ENCODE data around the gene ZNF280B.

The ZNF280B gene, protein sequence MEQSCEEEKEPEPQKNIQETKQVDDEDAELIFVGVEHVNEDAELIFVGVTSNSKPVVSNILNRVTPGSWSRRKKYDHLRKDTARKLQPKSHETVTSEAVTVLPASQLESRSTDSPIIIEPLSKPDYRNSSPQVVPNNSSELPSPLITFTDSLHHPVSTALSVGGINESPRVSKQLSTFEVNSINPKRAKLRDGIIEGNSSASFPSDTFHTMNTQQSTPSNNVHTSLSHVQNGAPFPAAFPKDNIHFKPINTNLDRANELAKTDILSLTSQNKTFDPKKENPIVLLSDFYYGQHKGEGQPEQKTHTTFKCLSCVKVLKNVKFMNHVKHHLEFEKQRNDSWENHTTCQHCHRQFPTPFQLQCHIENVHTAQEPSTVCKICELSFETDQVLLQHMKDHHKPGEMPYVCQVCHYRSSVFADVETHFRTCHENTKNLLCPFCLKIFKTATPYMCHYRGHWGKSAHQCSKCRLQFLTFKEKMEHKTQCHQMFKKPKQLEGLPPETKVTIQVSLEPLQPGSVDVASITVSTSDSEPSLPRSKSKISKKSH

DNA sequence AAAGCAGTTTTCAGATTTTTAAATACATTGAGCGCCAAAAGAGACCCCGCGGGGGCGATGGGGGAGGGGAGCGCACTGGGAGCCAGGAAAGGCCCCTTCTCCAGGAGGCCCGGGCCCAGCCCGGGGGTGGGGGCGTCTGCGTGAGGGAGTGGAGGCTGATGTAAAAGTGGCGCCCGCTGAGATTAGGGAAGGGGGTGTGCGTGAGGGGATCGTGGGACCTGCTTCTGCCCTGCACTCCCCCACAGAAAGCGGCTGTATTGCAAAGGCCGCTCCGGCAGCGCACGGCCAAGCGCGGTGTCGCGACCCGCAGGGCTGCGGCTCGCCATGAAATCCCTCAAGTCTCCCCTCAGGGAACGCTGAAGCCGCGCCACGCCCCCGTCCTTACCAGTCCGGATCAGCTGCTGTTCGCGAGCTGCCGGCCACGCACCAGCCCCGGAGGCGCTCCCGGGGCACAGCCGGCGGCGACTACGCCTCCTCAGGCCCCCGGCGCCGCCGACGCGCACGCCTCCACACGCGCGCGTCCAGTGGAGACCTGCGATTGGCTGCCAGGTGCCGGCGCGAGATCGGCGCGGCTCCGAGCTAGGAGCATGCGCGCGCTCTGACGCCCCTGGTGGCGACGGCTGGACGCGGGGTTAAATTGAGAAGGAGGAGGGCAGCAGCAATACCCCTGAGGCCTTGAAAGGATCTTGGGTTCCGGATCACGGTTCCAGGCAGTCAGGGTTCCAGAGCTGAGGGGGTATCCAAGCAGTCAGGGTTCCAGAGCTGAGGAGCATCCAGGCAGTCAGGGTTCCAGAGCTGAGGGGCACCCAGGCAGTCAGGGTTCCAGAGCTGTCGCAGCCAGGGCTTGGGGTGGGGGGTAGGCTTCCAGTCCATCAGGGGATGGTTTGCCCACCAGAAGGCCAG, at the start of gene ZNF280B:
ZNF280B (minus strand) TSS at position 469 of the 903 bp plus-strand sequence. CDS start 19,344 bp downstream, outside the sequence.
- Histone ChIP-seq H3K4me2 (ENCODE audit: low read length) (peak within 1 kb of the TSS; percentile 91), H3F3A (ENCODE audit: insufficient read depth, low read length) (no peaks in the 10 kb centered on the region), H3K9ac (ENCODE audit: low read length) (peak within 1 kb of the TSS; percentile 85), H2AFZ (ENCODE audit: low read length) (peak within 1 kb of the TSS; percentile 98; the same call in 1 of the 2 replicates), H3K27me3 (ENCODE audit: insufficient read depth, low read length) (no peaks in the 10 kb centered on the region), H3K36me3 (ENCODE audit: insufficient read depth, low read length) (peaks cover 34% of the 10 kb centered on the region), H3K9me2 (ENCODE audit: low read depth, low read length) (no peaks in the 10 kb centered on the region), H3K4me3 (ENCODE audit: low read depth, low read length, poor library complexity, severe bottlenecking) (peak within 1 kb of the TSS; percentile 87), H4K20me1 (ENCODE audit: insufficient read depth, low read length) (no peaks in the 10 kb centered on the region), H3K9me3 (ENCODE audit: low read length) (peaks cover 6% of the 10 kb centered on the region), H3K4me1 (ENCODE audit: insufficient read depth, low read length, severe bottlenecking) (peaks cover 16% of the 10 kb centered on the region), H3K79me2 (ENCODE audit: insufficient read depth, low read length) (no peaks in the 10 kb centered on the region), H3K27ac (ENCODE audit: low read depth, low read length, poor library complexity, severe bottlenecking) (no peak within 1 kb of the TSS)
- TF ChIP-seq, protein P1, sequence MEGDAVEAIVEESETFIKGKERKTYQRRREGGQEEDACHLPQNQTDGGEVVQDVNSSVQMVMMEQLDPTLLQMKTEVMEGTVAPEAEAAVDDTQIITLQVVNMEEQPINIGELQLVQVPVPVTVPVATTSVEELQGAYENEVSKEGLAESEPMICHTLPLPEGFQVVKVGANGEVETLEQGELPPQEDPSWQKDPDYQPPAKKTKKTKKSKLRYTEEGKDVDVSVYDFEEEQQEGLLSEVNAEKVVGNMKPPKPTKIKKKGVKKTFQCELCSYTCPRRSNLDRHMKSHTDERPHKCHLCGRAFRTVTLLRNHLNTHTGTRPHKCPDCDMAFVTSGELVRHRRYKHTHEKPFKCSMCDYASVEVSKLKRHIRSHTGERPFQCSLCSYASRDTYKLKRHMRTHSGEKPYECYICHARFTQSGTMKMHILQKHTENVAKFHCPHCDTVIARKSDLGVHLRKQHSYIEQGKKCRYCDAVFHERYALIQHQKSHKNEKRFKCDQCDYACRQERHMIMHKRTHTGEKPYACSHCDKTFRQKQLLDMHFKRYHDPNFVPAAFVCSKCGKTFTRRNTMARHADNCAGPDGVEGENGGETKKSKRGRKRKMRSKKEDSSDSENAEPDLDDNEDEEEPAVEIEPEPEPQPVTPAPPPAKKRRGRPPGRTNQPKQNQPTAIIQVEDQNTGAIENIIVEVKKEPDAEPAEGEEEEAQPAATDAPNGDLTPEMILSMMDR (IDR thresholded peaks at IDR 0.05; ENCODE audit: low read length): peak; percentile 80
- no peak for TF ChIP-seq EZH2 (IDR thresholded peaks at IDR 0.05; ENCODE audit: borderline replicate concordance, low read length)

DNA sequence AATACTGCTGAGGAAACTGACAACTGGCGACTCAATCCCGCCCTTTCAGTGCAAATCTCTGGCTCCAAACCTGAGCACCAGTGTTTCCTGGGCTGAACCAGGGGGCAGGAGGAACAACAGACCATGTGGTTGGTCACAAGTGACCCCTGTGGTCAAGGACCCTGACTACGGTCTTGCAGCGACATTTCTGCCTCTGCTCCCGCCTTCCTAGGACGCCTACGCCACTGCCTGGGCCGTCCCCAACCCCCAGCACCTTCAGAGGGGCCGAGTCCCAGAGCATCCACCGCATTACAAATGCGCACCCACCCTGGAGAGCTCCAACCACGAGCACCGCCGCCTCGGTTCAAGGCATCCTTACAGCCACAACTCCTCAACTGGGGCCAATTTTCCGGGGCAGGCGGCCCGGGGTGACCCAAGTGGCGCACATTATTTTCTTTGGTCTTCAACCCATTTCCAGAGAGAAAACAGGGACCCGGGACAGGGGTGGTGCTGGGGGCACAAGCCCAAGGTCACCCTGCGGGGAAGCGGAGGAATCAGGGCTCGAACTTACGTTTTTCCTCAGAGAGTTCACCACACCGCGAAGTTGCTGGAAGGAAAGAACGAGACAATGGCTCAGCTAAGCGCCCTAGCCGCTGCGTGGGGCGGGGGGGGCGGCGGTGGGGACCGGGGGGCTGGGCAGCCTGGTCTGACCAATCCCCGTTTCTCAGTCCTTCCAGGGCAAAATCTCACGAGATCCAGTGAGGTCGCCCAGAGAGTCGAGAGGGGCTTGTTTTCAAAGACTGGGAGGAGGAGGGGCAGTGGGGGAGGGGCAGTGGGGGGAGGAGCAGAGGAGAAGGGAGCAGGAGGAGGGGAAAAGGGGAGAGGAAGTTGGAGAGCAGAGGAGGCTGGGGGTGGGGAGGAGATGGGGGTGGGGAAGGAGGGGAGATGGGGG, 48.7 kb upstream of the ZNF280B start:
- Histone ChIP-seq H2AFZ (ENCODE audit: low read length) (no peak overlapping the region), H3K9me3 (ENCODE audit: low read length) (no peaks in the 10 kb centered on the region), H3K36me3 (ENCODE audit: insufficient read depth, low read length) (peaks cover 22% of the 10 kb centered on the region; the same call in 1 of the 2 replicates), H3K27me3 (ENCODE audit: insufficient read depth, low read length) (no peaks in the 10 kb centered on the region), H3K4me3 (ENCODE audit: low read depth, low read length, poor library complexity, severe bottlenecking) (no peak overlapping the region), H3F3A (ENCODE audit: insufficient read depth, low read length) (no peaks in the 10 kb centered on the region), H3K4me1 (ENCODE audit: insufficient read depth, low read length, severe bottlenecking) (peaks cover 8% of the 10 kb centered on the region), H3K79me2 (ENCODE audit: insufficient read depth, low read length) (no peaks in the 10 kb centered on the region), H3K9ac (ENCODE audit: low read length) (no peak overlapping the region), H3K9me2 (ENCODE audit: low read depth, low read length) (no peaks in the 10 kb centered on the region), H3K4me2 (ENCODE audit: low read length) (no peak overlapping the region), H3K27ac (ENCODE audit: low read depth, low read length, poor library complexity, severe bottlenecking) (no peak overlapping the region), H4K20me1 (ENCODE audit: insufficient read depth, low read length) (no peaks in the 10 kb centered on the region)
- TF ChIP-seq EZH2 (IDR thresholded peaks at IDR 0.05; ENCODE audit: borderline replicate concordance, low read length): no peak
- TF ChIP-seq, protein P1 (IDR thresholded peaks at IDR 0.05; ENCODE audit: low read length): no peak

DNA sequence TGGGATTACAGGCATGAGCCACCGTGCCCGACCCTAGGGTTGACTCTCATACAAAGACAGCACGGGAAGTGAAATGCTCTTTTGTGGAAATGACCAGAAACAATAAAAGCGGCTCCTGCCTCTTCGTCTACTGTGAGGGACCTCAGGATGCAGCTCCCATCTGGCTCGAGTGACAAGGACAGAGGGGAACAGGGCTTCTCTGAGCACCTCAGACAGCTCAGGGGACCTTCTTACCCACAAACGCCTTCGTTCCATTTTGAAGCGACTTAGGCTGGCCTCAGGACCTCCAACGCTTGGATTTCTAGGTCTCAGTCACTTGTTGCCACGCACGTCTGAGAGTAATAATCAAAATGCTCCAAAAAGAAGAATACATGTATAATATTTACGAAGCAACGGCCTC, 48.0 kb upstream of the ZNF280B start:
- no peak overlapping the region for H3K27ac ChIP-seq (ENCODE audit: low read depth, low read length, poor library complexity, severe bottlenecking)
- no peaks in the 10 kb centered on the region for H3K79me2 ChIP-seq (ENCODE audit: insufficient read depth, low read length)
- no peaks in the 10 kb centered on the region for H3K27me3 ChIP-seq (ENCODE audit: insufficient read depth, low read length)
- no peak for TF ChIP-seq EZH2 (IDR thresholded peaks at IDR 0.05; ENCODE audit: borderline replicate concordance, low read length)
- TF ChIP-seq, protein P1 (IDR thresholded peaks at IDR 0.05; ENCODE audit: low read length): no peak
- no peak overlapping the region for H3K4me2 ChIP-seq (ENCODE audit: low read length)
- no peaks in the 10 kb centered on the region for H4K20me1 ChIP-seq (ENCODE audit: insufficient read depth, low read length)
- no peak overlapping the region for H2AFZ ChIP-seq (ENCODE audit: low read length)
- no peaks in the 10 kb centered on the region for H3K9me3 ChIP-seq (ENCODE audit: low read length)
- no peak overlapping the region for H3K4me3 ChIP-seq (ENCODE audit: low read depth, low read length, poor library complexity, severe bottlenecking)
- H3K36me3 ChIP-seq (ENCODE audit: insufficient read depth, low read length): peaks cover 23% of the 10 kb centered on the region; the same call in 1 of the 2 replicates
- no peaks in the 10 kb centered on the region for H3F3A ChIP-seq (ENCODE audit: insufficient read depth, low read length)
- no peak overlapping the region for H3K9ac ChIP-seq (ENCODE audit: low read length)
- no peaks in the 10 kb centered on the region for H3K9me2 ChIP-seq (ENCODE audit: low read depth, low read length)
- peaks cover 8% of the 10 kb centered on the region for H3K4me1 ChIP-seq (ENCODE audit: insufficient read depth, low read length, severe bottlenecking)

Data from OCI-LY1 (cell line).